Measurements from ENCODE around the gene RBMS2. TPM values are rescaled to one million over a fixed set of nuclear protein-coding genes. Genes with fewer than 3 reads are reported as not detected.
A peak's percentile ranks its signal among the peaks of the same experiment; 100 is the strongest.

Gene RBMS2
- total RNA-seq, 4 donors from 2014 or later: 28.6 to 107 (median 33.0) TPM

DNA sequence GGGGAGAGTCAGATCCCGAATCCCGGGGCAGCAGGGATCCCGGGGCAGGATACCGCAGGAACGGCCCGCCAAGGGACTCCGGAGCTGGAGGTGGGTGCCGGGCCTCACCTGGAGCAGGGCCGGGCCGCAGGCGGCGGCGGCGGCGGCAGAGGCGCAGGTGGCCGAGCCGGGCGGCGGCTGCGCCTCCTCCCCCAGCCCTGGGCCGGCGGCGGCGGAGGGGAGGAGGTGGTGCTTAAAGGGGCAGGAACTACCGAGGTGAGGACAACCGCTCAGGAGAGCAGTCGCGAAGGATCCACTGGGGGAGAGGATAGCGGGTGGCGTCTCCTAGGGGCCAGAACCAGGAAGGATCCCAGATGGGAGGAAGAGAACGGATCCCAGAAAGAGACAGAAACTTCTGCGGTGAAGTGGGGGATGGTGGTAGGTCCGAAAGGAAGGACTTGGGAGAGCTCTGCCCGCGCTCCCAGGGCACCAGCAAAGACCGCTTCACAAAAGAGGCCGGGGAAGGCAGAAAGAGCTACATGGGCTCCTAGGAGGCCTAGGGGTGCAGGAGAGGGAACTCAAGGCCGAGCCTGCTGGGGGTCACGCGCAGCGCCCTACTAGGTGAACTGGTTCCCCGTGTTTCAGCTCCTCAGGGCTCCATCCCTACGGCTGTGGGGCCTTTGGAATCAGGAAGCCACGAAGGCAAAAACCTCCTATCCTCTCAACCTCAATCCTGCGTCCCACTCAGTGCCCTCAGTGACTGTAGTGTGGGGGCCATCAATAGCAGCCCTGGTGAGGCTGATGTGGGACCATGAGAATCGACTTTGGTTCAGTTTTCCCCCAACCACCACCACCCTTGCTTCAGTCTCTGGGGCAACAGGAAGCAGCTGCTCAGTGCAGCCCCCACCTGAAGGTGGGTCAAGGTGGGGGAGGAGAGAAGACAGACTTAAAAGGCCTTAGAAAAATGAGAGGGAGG is 113.5 kb downstream of the RBMS2 start:
- no peaks in the 10 kb centered on the region for H3K27me3 ChIP-seq
- peak overlapping the region; percentile 90 to 100 for H3K27ac ChIP-seq
- H3K9me3 ChIP-seq: no peaks in the 10 kb centered on the region
- peaks cover 11 to 30% of the 10 kb centered on the region in 2 donors for H3K4me1 ChIP-seq
- H3K36me3 ChIP-seq: no peaks in the 10 kb centered on the region
- peak overlapping the region; percentile 70 to 73 for H3K4me3 ChIP-seq
- peak; percentile 79 to 82 for DNase-seq
- intact Hi-C loops (cut with DNase I; ENCODE audit: low total_unique reads): loop anchor here (10.0 kb wide), 1 partner anchor 90 kb away; the partner anchor contains the start of gene NACA
- TF ChIP-seq, protein P1, sequence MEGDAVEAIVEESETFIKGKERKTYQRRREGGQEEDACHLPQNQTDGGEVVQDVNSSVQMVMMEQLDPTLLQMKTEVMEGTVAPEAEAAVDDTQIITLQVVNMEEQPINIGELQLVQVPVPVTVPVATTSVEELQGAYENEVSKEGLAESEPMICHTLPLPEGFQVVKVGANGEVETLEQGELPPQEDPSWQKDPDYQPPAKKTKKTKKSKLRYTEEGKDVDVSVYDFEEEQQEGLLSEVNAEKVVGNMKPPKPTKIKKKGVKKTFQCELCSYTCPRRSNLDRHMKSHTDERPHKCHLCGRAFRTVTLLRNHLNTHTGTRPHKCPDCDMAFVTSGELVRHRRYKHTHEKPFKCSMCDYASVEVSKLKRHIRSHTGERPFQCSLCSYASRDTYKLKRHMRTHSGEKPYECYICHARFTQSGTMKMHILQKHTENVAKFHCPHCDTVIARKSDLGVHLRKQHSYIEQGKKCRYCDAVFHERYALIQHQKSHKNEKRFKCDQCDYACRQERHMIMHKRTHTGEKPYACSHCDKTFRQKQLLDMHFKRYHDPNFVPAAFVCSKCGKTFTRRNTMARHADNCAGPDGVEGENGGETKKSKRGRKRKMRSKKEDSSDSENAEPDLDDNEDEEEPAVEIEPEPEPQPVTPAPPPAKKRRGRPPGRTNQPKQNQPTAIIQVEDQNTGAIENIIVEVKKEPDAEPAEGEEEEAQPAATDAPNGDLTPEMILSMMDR (IDR thresholded peaks at IDR 0.05): peak; percentile 34 to 60 (median 48)
- TF ChIP-seq POLR2A (IDR thresholded peaks at IDR 0.05): peak; percentile 59 to 72

DNA sequence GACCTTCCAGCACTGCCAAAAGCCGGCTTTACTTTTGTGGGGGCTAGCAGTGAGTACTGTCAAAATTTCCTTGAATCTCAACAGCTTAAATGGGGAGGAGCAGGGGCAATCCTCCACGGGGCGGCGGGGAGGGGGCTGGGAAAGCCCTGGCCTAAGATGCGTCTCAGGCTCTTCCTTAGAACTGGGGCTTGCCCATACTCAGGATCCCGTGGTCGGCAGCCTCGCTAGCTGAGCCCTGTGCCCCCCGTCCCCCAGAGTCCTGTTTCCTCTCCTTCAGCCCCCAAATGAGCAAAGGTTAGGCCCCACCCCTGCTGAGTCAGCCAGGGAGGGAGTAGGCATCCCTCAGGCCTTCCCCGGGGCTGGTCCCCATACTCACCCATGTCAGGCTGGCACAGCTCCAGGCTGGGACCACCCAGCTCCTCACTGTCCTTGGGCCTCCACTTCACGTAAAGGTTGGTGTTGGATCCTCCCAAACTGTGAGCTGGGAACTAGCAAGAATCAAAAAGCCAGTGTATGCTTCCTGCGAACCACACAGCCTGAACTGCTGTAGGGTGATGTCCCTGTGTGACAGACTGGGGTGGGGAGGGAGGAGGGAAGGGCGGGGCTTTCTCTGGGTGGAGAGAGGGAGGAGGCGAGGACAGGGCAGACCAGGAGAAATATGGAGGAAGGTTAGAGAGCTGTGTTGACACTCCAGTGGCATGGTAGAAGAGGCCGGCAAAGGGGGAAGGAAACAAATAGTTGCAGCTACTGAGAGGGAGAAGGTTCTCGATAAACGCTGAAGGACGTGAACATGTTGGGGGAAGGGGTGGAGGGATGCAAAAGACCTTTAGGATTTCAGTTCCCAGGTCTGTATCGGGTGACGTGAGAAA is 114.4 kb downstream of the RBMS2 start:
- Histone ChIP-seq H3K27me3 (no peaks in the 10 kb centered on the region), H3K36me3 (no peaks in the 10 kb centered on the region), H3K4me3 (peak overlapping the region; percentile 70 to 73), H3K27ac (peak overlapping the region; percentile 90 to 100), H3K9me3 (no peaks in the 10 kb centered on the region), H3K4me1 (peaks cover 4 to 26% of the 10 kb centered on the region in 2 donors)
- TF ChIP-seq, protein P1 (IDR thresholded peaks at IDR 0.05): no peak
- peak; percentile 63 to 81 for TF ChIP-seq POLR2A (IDR thresholded peaks at IDR 0.05)
- peak; percentile 89 to 93 for DNase-seq
- intact Hi-C loops (cut with DNase I; ENCODE audit: low total_unique reads): loop anchor here (10.0 kb wide), 1 partner anchor 89 kb away; the partner anchor contains the start of gene NACA

DNA sequence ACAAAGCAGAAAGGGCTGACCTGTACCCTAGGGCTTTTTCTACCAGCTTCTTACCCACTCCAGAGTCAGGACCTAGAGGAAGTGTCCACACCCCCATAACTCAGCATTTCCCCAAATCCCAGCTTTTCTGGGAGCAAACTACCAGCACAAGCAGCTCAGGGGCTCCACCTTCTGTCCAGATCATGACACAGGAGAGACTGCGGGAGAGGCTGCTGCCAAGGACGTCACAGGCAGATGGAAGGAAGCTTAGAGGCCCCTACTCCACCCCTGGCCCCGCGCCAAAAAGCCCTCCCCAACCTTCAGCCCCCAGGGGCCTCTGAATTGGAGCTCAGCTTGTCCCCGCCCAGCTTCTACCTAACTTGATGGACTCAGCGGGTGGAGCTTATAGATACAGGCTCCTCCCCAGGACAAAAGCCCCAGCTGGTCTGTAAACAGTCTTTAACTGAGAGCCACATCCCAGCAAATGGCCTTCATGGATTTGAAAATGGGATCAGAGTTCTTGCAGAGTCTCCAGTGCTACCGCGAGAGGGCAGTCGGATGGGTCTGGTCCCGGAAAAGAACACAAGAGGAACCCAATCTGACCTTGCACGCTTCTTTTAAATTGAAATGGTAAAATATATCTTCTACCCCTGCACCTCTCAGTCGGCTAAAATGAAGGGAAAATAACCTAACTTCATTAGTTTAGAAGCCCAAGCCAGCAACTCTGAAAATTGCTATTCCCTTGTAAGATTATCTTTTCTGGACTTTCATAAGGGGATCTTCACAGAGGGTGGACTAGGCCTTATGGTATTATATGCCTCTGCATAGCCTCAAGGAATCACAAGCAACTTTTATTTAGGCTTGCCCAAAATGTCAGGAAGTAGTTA is 115.3 kb downstream of the RBMS2 start:
- Histone ChIP-seq H3K27ac (peak overlapping the region; percentile 90 to 100), H3K4me3 (peak overlapping the region; percentile 70 to 73), H3K9me3 (no peaks in the 10 kb centered on the region), H3K36me3 (no peaks in the 10 kb centered on the region), H3K27me3 (no peaks in the 10 kb centered on the region), H3K4me1 (peaks cover 4 to 19% of the 10 kb centered on the region in 2 donors)
- DNase-seq: peak; percentile 100
- TF ChIP-seq POLR2A (IDR thresholded peaks at IDR 0.05): peak; percentile 14 to 98
- TF ChIP-seq, protein P1 (IDR thresholded peaks at IDR 0.05): peak; percentile 54 to 63 (median 60)
- intact Hi-C loops (cut with DNase I; ENCODE audit: low total_unique reads): loop anchor here (10.0 kb wide), 1 partner anchor 88 kb away; the partner anchor contains the start of gene NACA

DNA sequence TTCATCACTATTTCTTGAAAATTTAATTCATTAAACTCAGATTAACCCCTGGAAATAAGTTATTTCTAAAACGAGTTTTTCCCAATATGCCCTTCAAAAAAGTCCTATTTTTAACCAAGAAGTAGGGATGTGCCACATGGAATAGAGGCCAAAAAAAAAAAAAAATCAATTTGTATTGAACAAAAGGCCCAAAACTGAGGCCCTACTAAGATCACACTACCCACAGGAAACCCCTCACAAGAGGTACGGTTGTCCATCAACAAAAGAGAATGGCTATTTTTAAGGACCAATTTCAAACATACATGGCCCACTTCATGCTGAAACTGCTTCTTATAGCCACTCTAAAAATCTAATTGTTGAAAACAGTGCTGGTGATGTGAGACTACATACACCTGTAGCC is 116.0 kb downstream of the RBMS2 start:
- Histone ChIP-seq H3K9me3 (no peaks in the 10 kb centered on the region), H3K36me3 (no peaks in the 10 kb centered on the region), H3K4me3 (no peak overlapping the region), H3K27me3 (no peaks in the 10 kb centered on the region), H3K27ac (peak overlapping the region; percentile 90 to 100), H3K4me1 (peaks cover 4 to 13% of the 10 kb centered on the region in 2 donors)
- intact Hi-C loops (cut with DNase I; ENCODE audit: low total_unique reads): loop anchor here (10.0 kb wide), 1 partner anchor 87 kb away; the partner anchor contains the start of gene NACA
- TF ChIP-seq, protein P1 (IDR thresholded peaks at IDR 0.05): no peak
- TF ChIP-seq POLR2A (IDR thresholded peaks at IDR 0.05): no peak
- no peak for DNase-seq

Data from uterus (tissue), 4 donors.